ENCODE data around the gene TBX19.

TBX19 gene

GRCh38 chr1:168280296-168280927 lies at the start of gene TBX19:
TBX19 (plus strand) TSS chr1:168280877; CDS start chr1:168281091, 214 bp downstream.
- peaks cover 4% of the 10 kb centered on the region for H3K4me1 Mint-ChIP-seq (ENCODE audit: low read depth)
- no peak within 1 kb of the TSS for H3K4me3 Mint-ChIP-seq
- H3K9me3 Mint-ChIP-seq = peaks cover 12% of the 10 kb centered on the region
- H3K36me3 Mint-ChIP-seq (ENCODE audit: low read depth) = no peaks in the 10 kb centered on the region
- H3K27me3 Mint-ChIP-seq (ENCODE audit: low read depth) = peaks cover 9% of the 10 kb centered on the region
- no peak within 1 kb of the TSS for H3K27ac Mint-ChIP-seq

GRCh38 chr1:168234846-168235547 lies 45.7 kb upstream of the TBX19 start:
- H3K4me1 Mint-ChIP-seq (ENCODE audit: low read depth) = peaks cover 56% of the 10 kb centered on the region
- H3K27ac Mint-ChIP-seq = peak overlapping the region; percentile 70
- H3K4me3 Mint-ChIP-seq = no peak overlapping the region
- peaks cover 63% of the 10 kb centered on the region for H3K36me3 Mint-ChIP-seq (ENCODE audit: low read depth)
- no peaks in the 10 kb centered on the region for H3K9me3 Mint-ChIP-seq
- H3K27me3 Mint-ChIP-seq (ENCODE audit: low read depth) = no peaks in the 10 kb centered on the region

GRCh38 chr1:168235548-168235885 lies 45.2 kb upstream of the TBX19 start:
- Mint-ChIP-seq H3K4me1 (ENCODE audit: low read depth) (peaks cover 58% of the 10 kb centered on the region), H3K9me3 (no peaks in the 10 kb centered on the region), H3K27me3 (ENCODE audit: low read depth) (no peaks in the 10 kb centered on the region), H3K4me3 (no peak overlapping the region), H3K27ac (peak overlapping the region; percentile 70), H3K36me3 (ENCODE audit: low read depth) (peaks cover 65% of the 10 kb centered on the region)

- Mint-ChIP-seq H3K36me3 (ENCODE audit: low read depth) (peaks cover 68% of the 10 kb centered on the region), H3K9me3 (no peaks in the 10 kb centered on the region), H3K4me3 (peak overlapping the region; percentile 12), H3K27ac (peak overlapping the region; percentile 29), H3K4me1 (ENCODE audit: low read depth) (peaks cover 58% of the 10 kb centered on the region), H3K27me3 (ENCODE audit: low read depth) (no peaks in the 10 kb centered on the region)
Measured at GRCh38 chr1:168235937-168236336, 44.7 kb upstream of the TBX19 start.

- Mint-ChIP-seq H3K36me3 (ENCODE audit: low read depth) (peaks cover 70% of the 10 kb centered on the region), H3K27ac (peak overlapping the region; percentile 83), H3K9me3 (no peaks in the 10 kb centered on the region), H3K27me3 (ENCODE audit: low read depth) (no peaks in the 10 kb centered on the region), H3K4me1 (ENCODE audit: low read depth) (peaks cover 54% of the 10 kb centered on the region), H3K4me3 (peak overlapping the region; percentile 52)
Measured at GRCh38 chr1:168236836-168237611, 43.7 kb upstream of the TBX19 start.

GRCh38 chr1:168243198-168243597 lies 37.5 kb upstream of the TBX19 start:
- Mint-ChIP-seq H3K36me3 (ENCODE audit: low read depth) (peaks cover 77% of the 10 kb centered on the region), H3K4me3 (no peak overlapping the region), H3K27ac (no peak overlapping the region), H3K4me1 (ENCODE audit: low read depth) (peaks cover 31% of the 10 kb centered on the region), H3K9me3 (no peaks in the 10 kb centered on the region), H3K27me3 (ENCODE audit: low read depth) (no peaks in the 10 kb centered on the region)

- Mint-ChIP-seq H3K4me3 (peak overlapping the region; percentile 25), H3K4me1 (ENCODE audit: low read depth) (peaks cover 33% of the 10 kb centered on the region), H3K27me3 (ENCODE audit: low read depth) (no peaks in the 10 kb centered on the region), H3K36me3 (ENCODE audit: low read depth) (peaks cover 80% of the 10 kb centered on the region), H3K27ac (peak overlapping the region; percentile 27), H3K9me3 (no peaks in the 10 kb centered on the region)
Measured at GRCh38 chr1:168243636-168244212, 37.0 kb upstream of the TBX19 start.

GRCh38 chr1:168245042-168245441 lies 35.6 kb upstream of the TBX19 start:
- peaks cover 32% of the 10 kb centered on the region for H3K4me1 Mint-ChIP-seq (ENCODE audit: low read depth)
- H3K9me3 Mint-ChIP-seq = no peaks in the 10 kb centered on the region
- H3K27me3 Mint-ChIP-seq (ENCODE audit: low read depth) = no peaks in the 10 kb centered on the region
- no peak overlapping the region for H3K4me3 Mint-ChIP-seq
- peak overlapping the region; percentile 32 for H3K27ac Mint-ChIP-seq
- H3K36me3 Mint-ChIP-seq (ENCODE audit: low read depth) = peaks cover 76% of the 10 kb centered on the region

GRCh38 chr1:168246506-168246905 lies 34.2 kb upstream of the TBX19 start:
- Mint-ChIP-seq H3K9me3 (no peaks in the 10 kb centered on the region), H3K4me3 (no peak overlapping the region), H3K27me3 (ENCODE audit: low read depth) (no peaks in the 10 kb centered on the region), H3K36me3 (ENCODE audit: low read depth) (peaks cover 77% of the 10 kb centered on the region), H3K27ac (no peak overlapping the region), H3K4me1 (ENCODE audit: low read depth) (peaks cover 37% of the 10 kb centered on the region)

GRCh38 chr1:168252204-168252733 lies 28.4 kb upstream of the TBX19 start:
- Mint-ChIP-seq H3K4me1 (ENCODE audit: low read depth) (peaks cover 25% of the 10 kb centered on the region), H3K27me3 (ENCODE audit: low read depth) (no peaks in the 10 kb centered on the region), H3K9me3 (peaks cover 18% of the 10 kb centered on the region), H3K4me3 (no peak overlapping the region), H3K36me3 (ENCODE audit: low read depth) (peaks cover 66% of the 10 kb centered on the region), H3K27ac (no peak overlapping the region)

- Mint-ChIP-seq H3K9me3 (peaks cover 21% of the 10 kb centered on the region), H3K36me3 (ENCODE audit: low read depth) (peaks cover 53% of the 10 kb centered on the region), H3K27me3 (ENCODE audit: low read depth) (no peaks in the 10 kb centered on the region), H3K27ac (no peak overlapping the region), H3K4me1 (ENCODE audit: low read depth) (peaks cover 12% of the 10 kb centered on the region), H3K4me3 (no peak overlapping the region)
Measured at GRCh38 chr1:168256164-168256563, 24.5 kb upstream of the TBX19 start.

- Mint-ChIP-seq H3K4me3 (no peak overlapping the region), H3K4me1 (ENCODE audit: low read depth) (peaks cover 17% of the 10 kb centered on the region), H3K27ac (no peak overlapping the region), H3K27me3 (ENCODE audit: low read depth) (no peaks in the 10 kb centered on the region), H3K36me3 (ENCODE audit: low read depth) (peaks cover 49% of the 10 kb centered on the region), H3K9me3 (peaks cover 21% of the 10 kb centered on the region)
Measured at GRCh38 chr1:168257397-168257796, 23.3 kb upstream of the TBX19 start.

GRCh38 chr1:168259567-168259966 lies 21.1 kb upstream of the TBX19 start:
- H3K4me1 Mint-ChIP-seq (ENCODE audit: low read depth) = peaks cover 15% of the 10 kb centered on the region
- peaks cover 21% of the 10 kb centered on the region for H3K9me3 Mint-ChIP-seq
- no peak overlapping the region for H3K4me3 Mint-ChIP-seq
- no peaks in the 10 kb centered on the region for H3K27me3 Mint-ChIP-seq (ENCODE audit: low read depth)
- H3K36me3 Mint-ChIP-seq (ENCODE audit: low read depth) = peaks cover 44% of the 10 kb centered on the region
- no peak overlapping the region for H3K27ac Mint-ChIP-seq

- no peak overlapping the region for H3K27ac Mint-ChIP-seq
- H3K27me3 Mint-ChIP-seq (ENCODE audit: low read depth) = no peaks in the 10 kb centered on the region
- peaks cover 15% of the 10 kb centered on the region for H3K4me1 Mint-ChIP-seq (ENCODE audit: low read depth)
- H3K9me3 Mint-ChIP-seq = peaks cover 17% of the 10 kb centered on the region
- no peak overlapping the region for H3K4me3 Mint-ChIP-seq
- peaks cover 37% of the 10 kb centered on the region for H3K36me3 Mint-ChIP-seq (ENCODE audit: low read depth)
Measured at GRCh38 chr1:168260393-168260792, 20.3 kb upstream of the TBX19 start.

Data from T-helper 1 cell treated with Interleukin-12 subunit alpha and Interleukin-12 subunit beta and Interleukin-4 antibody, amounts not matched to agents 30 μg/mL and 1 μg/mL, for 36 hours (primary cell).